GM23248 (cell line): ENCODE measurements around the gene SLC35F2.

Experiments
- EZH2 ChIP-seq: fragments of 200-600 bp; sonication (generic); IDR thresholded peaks from 2 replicates; pipeline ENCODE4 v1.6.1; 2018; ENCODE audit warnings: antibody characterized with exemption, mild to moderate bottlenecking; ENCODE audit not compliant: insufficient read depth, poor library complexity, severe bottlenecking
- EZH2phosphoT487 ChIP-seq: fragments of 200-600 bp; sonication (generic); IDR thresholded peaks from 2 replicates; pipeline ENCODE4 v1.6.1; 2018; ENCODE audit warnings: antibody characterized with exemption, moderate library complexity, mild to moderate bottlenecking, low read depth; ENCODE audit not compliant: insufficient read depth

DNA sequence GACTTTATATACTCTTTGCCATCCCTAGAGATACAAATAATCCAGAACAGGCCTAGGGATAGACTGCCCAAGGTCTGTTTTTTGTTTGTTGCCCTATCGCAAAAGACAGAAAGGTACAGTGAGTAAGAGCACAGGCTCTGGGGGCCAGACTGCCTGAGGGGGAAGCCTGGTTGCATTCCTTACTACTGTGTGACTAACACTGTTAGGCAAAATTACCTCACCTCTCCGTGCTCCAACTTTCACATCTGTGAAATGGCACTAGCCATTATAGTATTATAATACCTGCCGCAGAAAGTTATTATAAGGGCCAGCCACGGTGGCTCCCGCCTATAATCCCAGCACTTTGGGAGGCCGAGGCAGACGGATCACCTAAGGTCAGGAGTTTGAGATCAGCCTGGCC, 14.5 kb downstream of the SLC35F2 start:
- TF ChIP-seq EZH2phosphoT487 (no peak), EZH2 (no peak)
